ENCODE results near the gene AGBL5. TPM values are rescaled to one million over a fixed set of nuclear protein-coding genes. Genes with fewer than 3 reads are reported as not detected.

The AGBL5 gene
- total and polyA plus RNA-seq, 2 of the 13 experiments (the other 11 are each of a cell fraction or from before 2014, with no cell fraction given), result 55.9 to 73.3 TPM

- TF ChIP-seq STAT6 (CRISPR knock-in tag; IDR thresholded peaks at IDR 0.05; ENCODE audit: borderline replicate concordance) (0 out of 2 replicates have a peak, but pooled peaks have one; percentile 15), TFAP4 (IDR thresholded peaks at IDR 0.05; ENCODE audit: borderline replicate concordance, low read depth) (no peak), ZBTB10 (CRISPR knock-in tag; IDR thresholded peaks at IDR 0.05; ENCODE audit: borderline replicate concordance) (no peak; the same call in 1 of the 2 replicates), TCF7 (IDR thresholded peaks at IDR 0.05; ENCODE audit: low read depth) (no peak)
Measured at GRCh38 chr2:27086090-27086723, 34.7 kb downstream of the AGBL5 start (continued).

Measured in HepG2 (cell line).